Activated CD8-positive, alpha-beta T cell treated with anti-CD3 and anti-CD28 coated beads for 36 hours (primary cell): ENCODE measurements around the gene UBA52. TPM values are rescaled to one million over a fixed set of nuclear protein-coding genes. Genes with fewer than 3 reads are reported as not detected.

Experiments
- ATAC-seq: fragments of 200-7000 bp; cut with Tn5 transposase; one replicate; pipeline ENCODE4 v1.10.0; 2021; ENCODE audit warnings: mild to moderate bottlenecking, moderate library complexity
- CTCF ChIA-PET: fragments of 350-600 bp; sonication (Branson Sonifier 250); formaldehyde crosslinking; loops from one replicate; lab custom pipeline; 2021; ENCODE audit warnings: antibody characterized with exemption; lab: Charles Lee
- POLR2A ChIA-PET: fragments of 350-600 bp; sonication (Branson Sonifier 250); formaldehyde crosslinking; loops from one replicate; lab custom pipeline; 2021; ENCODE audit warnings: antibody characterized with exemption; lab: Charles Lee
- DNase-seq: peaks from one replicate; pipeline ENCODE4 v3.0.0-alpha.2; 2020
- H3K27ac Mint-ChIP-seq: one replicate; pipeline ENCODE4 v1.8.0; 2021; ENCODE audit warnings: mild to moderate bottlenecking, mixed read lengths
- H3K27me3 Mint-ChIP-seq: one replicate; pipeline ENCODE4 v1.8.0; 2021; ENCODE audit warnings: mixed read lengths
- H3K36me3 Mint-ChIP-seq: one replicate; pipeline ENCODE4 v1.8.0; 2021; ENCODE audit warnings: low read depth, mixed read lengths
- H3K4me1 Mint-ChIP-seq: one replicate; pipeline ENCODE4 v1.8.0; 2021; ENCODE audit warnings: low read depth, mixed read lengths
- H3K4me3 Mint-ChIP-seq: one replicate; pipeline ENCODE4 v1.8.0; 2021; ENCODE audit warnings: mild to moderate bottlenecking, moderate library complexity, mixed read lengths
- H3K9me3 Mint-ChIP-seq: one replicate; pipeline ENCODE4 v1.8.0; 2021; ENCODE audit warnings: mixed read lengths
- CTCF ChIP-seq: fragments of 200-600 bp; IDR thresholded peaks from one replicate; pipeline ENCODE4 v1.8.0; 2022; ENCODE audit warnings: antibody characterized with exemption, mild to moderate bottlenecking
- intact Hi-C: fragments of 100-400 bp; cut with micrococcal nuclease; formaldehyde crosslinking; loops from one replicate; pipeline ENCODE4 v1.10.0; 2022
- total RNA-seq, 2 experiments: library from RNA; stranded (reverse); gene quantifications; one replicate each; pipeline ENCODE4 v1.2.3, GENCODE V29; 2021

Gene UBA52
- total RNA-seq, 2 experiments from 2014 or later: 1,795 to 1,837 TPM

- CTCF ChIA-PET: interaction anchor here (0.7 to 3.7 kb wide), 21 partner anchors 9 to 278 kb away, joined by 3 to 28 read pairs (median 4); partner anchors contain the start of genes CRTC1, ELL, FKBP8 and TMEM59L
- H3K4me3 Mint-ChIP-seq: peak overlapping the region; percentile 67
- peaks cover 31% of the 10 kb centered on the region for H3K4me1 Mint-ChIP-seq
- peak overlapping the region; percentile 41 for H3K27ac Mint-ChIP-seq
- H3K27me3 Mint-ChIP-seq: peaks cover 3% of the 10 kb centered on the region
- peaks cover 14% of the 10 kb centered on the region for H3K36me3 Mint-ChIP-seq
- intact Hi-C loops: loop anchor here (10.0 kb wide), 1 partner anchor 251 kb away; no protein-coding TSS in a partner anchor
- peak; percentile 79 for DNase-seq
- ATAC-seq: peak; percentile 80
- no peaks in the 10 kb centered on the region for H3K9me3 Mint-ChIP-seq
- POLR2A ChIA-PET: interaction anchor here (0.8 to 2.6 kb wide), 6 partner anchors 10 to 51 kb away, joined by 3 to 11 read pairs (median 4); partner anchors contain the start of genes FKBP8, TMEM59L and UBA52
- peak; percentile 93 for TF ChIP-seq CTCF
These were observed 22.6 kb downstream of the UBA52 start for GRCh38 chr19:18594096-18594823.

GRCh38 chr19:18594824-18595373, 23.2 kb downstream of the UBA52 start:
- ATAC-seq: no peak
- Mint-ChIP-seq H3K4me1 (peaks cover 26% of the 10 kb centered on the region), H3K27ac (peak overlapping the region; percentile 41), H3K9me3 (no peaks in the 10 kb centered on the region), H3K27me3 (peaks cover 3% of the 10 kb centered on the region), H3K4me3 (peak overlapping the region; percentile 67), H3K36me3 (peaks cover 11% of the 10 kb centered on the region)
- TF ChIP-seq CTCF: no peak
- POLR2A ChIA-PET: interaction anchor here (1.2 to 2.6 kb wide), 3 partner anchors 10 to 23 kb away, joined by 3 to 11 read pairs (median 3); no protein-coding TSS in a partner anchor
- CTCF ChIA-PET: interaction anchor here (0.9 to 3.7 kb wide), 11 partner anchors 9 to 277 kb away, joined by 3 to 28 read pairs (median 5); partner anchors contain the start of genes CRTC1, ELL and FKBP8
- intact Hi-C loops: loop anchor here (10.0 kb wide), 1 partner anchor 250 kb away; no protein-coding TSS in a partner anchor
- DNase-seq: no peak

- Mint-ChIP-seq H3K9me3 (no peaks in the 10 kb centered on the region), H3K27me3 (peaks cover 3% of the 10 kb centered on the region), H3K27ac (no peak overlapping the region), H3K36me3 (peaks cover 8% of the 10 kb centered on the region), H3K4me1 (peaks cover 23% of the 10 kb centered on the region), H3K4me3 (peak overlapping the region; percentile 31)
- DNase-seq (no peak), ATAC-seq (no peak)
- CTCF ChIA-PET: interaction anchor here (1.8 to 3.7 kb wide), 2 partner anchors 10 to 252 kb away, joined by 5 to 28 read pairs; no protein-coding TSS in a partner anchor
- TF ChIP-seq CTCF: no peak
- intact Hi-C loops: loop anchor here (10.0 kb wide), 1 partner anchor 249 kb away; no protein-coding TSS in a partner anchor
- POLR2A ChIA-PET: interaction anchor here (1.2 to 1.4 kb wide), 2 partner anchors 9 to 23 kb away, joined by 3 read pairs; no protein-coding TSS in a partner anchor
These were observed 23.8 kb downstream of the UBA52 start for GRCh38 chr19:18595475-18595874.

DNA sequence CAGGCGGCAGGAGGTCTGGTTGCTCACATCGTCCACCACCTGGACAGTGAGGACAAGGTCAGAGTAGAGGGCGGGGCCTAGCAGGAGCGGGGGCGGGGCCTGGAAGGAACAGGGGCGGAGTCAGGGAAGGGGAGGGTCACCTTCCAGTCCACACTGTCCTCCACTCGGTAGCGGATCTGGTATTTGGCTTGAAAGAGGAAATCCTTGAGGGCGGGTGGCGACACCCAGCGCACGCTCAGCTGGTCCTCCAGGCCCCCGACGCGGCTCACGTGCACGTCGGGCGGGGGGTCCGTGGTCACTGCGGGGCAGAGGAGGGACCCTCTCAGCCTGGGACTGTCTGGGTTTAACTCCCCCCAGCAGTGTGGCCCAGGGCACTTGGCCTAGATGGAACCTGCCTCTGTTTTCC, 25.1 kb downstream of the UBA52 start:
- ChIA-PET POLR2A (no interaction called here), CTCF (interaction anchor here (1.2 kb wide), 1 partner anchor 121 kb away, joined by 4 read pairs; no protein-coding TSS in a partner anchor)
- DNase-seq (peak; percentile 42), ATAC-seq (no peak)
- H3K27ac Mint-ChIP-seq: no peak overlapping the region
- no peak overlapping the region for H3K4me3 Mint-ChIP-seq
- intact Hi-C loops: loop anchor here (10.0 kb wide), 1 partner anchor 248 kb away; no protein-coding TSS in a partner anchor
- peaks cover 7% of the 10 kb centered on the region for H3K27me3 Mint-ChIP-seq
- TF ChIP-seq CTCF: no peak
- no peaks in the 10 kb centered on the region for H3K9me3 Mint-ChIP-seq
- peaks cover 17% of the 10 kb centered on the region for H3K4me1 Mint-ChIP-seq
- H3K36me3 Mint-ChIP-seq: peaks cover 1% of the 10 kb centered on the region
